ENCODE data around the gene HUS1.

HUS1 gene

GRCh38 chr7:47936323-47936722 lies 43.1 kb downstream of the HUS1 start:
- no peak overlapping the region for H3K27ac ChIP-seq
- H3K36me3 ChIP-seq (ENCODE audit: control insufficient read depth, insufficient read depth, low read length): no peaks in the 10 kb centered on the region
- no peak overlapping the region for H3K4me3 ChIP-seq (ENCODE audit: low read depth, low read length)
- H3K9ac ChIP-seq: no peak overlapping the region
- H3K27me3 ChIP-seq (ENCODE audit: control insufficient read depth, insufficient read depth, low read length): no peaks in the 10 kb centered on the region
- H3K9me3 ChIP-seq (ENCODE audit: control insufficient read depth, low read length): no peaks in the 10 kb centered on the region
- no peak overlapping the region for H2AFZ ChIP-seq
- TF ChIP-seq CTCF (IDR thresholded peaks at IDR 0.05): no peak
- no peaks in the 10 kb centered on the region for H3K4me1 ChIP-seq
- H3K79me2 ChIP-seq: no peaks in the 10 kb centered on the region
- no peak overlapping the region for H3K4me2 ChIP-seq (ENCODE audit: low read length)

- TF ChIP-seq CTCF (IDR thresholded peaks at IDR 0.05): no peak
- H3K4me3 ChIP-seq (ENCODE audit: low read depth, low read length): no peak overlapping the region
Observed at GRCh38 chr7:47935336-47935735, 44.1 kb downstream of the HUS1 start.

GRCh38 chr7:47934831-47935230 lies 44.6 kb downstream of the HUS1 start:
- no peak overlapping the region for H3K4me2 ChIP-seq (ENCODE audit: low read length)
- no peak overlapping the region for H3K4me3 ChIP-seq (ENCODE audit: low read depth, low read length)
- H2AFZ ChIP-seq: no peak overlapping the region
- no peaks in the 10 kb centered on the region for H3K36me3 ChIP-seq (ENCODE audit: control insufficient read depth, insufficient read depth, low read length)
- no peaks in the 10 kb centered on the region for H3K4me1 ChIP-seq
- H3K79me2 ChIP-seq: no peaks in the 10 kb centered on the region
- TF ChIP-seq CTCF (IDR thresholded peaks at IDR 0.05): no peak
- H3K27me3 ChIP-seq (ENCODE audit: control insufficient read depth, insufficient read depth, low read length): no peaks in the 10 kb centered on the region
- no peak overlapping the region for H3K9ac ChIP-seq
- no peak overlapping the region for H3K27ac ChIP-seq
- H3K9me3 ChIP-seq (ENCODE audit: control insufficient read depth, low read length): no peaks in the 10 kb centered on the region

More at GRCh38 chr7:47935336-47935735, 44.1 kb downstream of the HUS1 start:
- Histone ChIP-seq H3K4me2 (ENCODE audit: low read length) (no peak overlapping the region), H3K4me1 (no peaks in the 10 kb centered on the region), H2AFZ (no peak overlapping the region), H3K27me3 (ENCODE audit: control insufficient read depth, insufficient read depth, low read length) (no peaks in the 10 kb centered on the region), H3K27ac (no peak overlapping the region), H3K36me3 (ENCODE audit: control insufficient read depth, insufficient read depth, low read length) (no peaks in the 10 kb centered on the region), H3K9ac (no peak overlapping the region), H3K9me3 (ENCODE audit: control insufficient read depth, low read length) (no peaks in the 10 kb centered on the region), H3K79me2 (no peaks in the 10 kb centered on the region)

- H3K27ac ChIP-seq: no peak overlapping the region
- H3K27me3 ChIP-seq (ENCODE audit: control insufficient read depth, insufficient read depth, low read length): no peaks in the 10 kb centered on the region
- no peak overlapping the region for H3K4me3 ChIP-seq (ENCODE audit: low read depth, low read length)
- H3K4me1 ChIP-seq: no peaks in the 10 kb centered on the region
- no peak overlapping the region for H2AFZ ChIP-seq
- H3K9ac ChIP-seq: no peak overlapping the region
- no peak for TF ChIP-seq CTCF (IDR thresholded peaks at IDR 0.05)
- no peak overlapping the region for H3K4me2 ChIP-seq (ENCODE audit: low read length)
- no peaks in the 10 kb centered on the region for H3K9me3 ChIP-seq (ENCODE audit: control insufficient read depth, low read length)
- H3K79me2 ChIP-seq: no peaks in the 10 kb centered on the region
- H3K36me3 ChIP-seq (ENCODE audit: control insufficient read depth, insufficient read depth, low read length): no peaks in the 10 kb centered on the region
Observed at GRCh38 chr7:47933215-47933614, 46.2 kb downstream of the HUS1 start.

GRCh38 chr7:47932466-47933037 lies 46.9 kb downstream of the HUS1 start:
- H3K9me3 ChIP-seq (ENCODE audit: control insufficient read depth, low read length): no peaks in the 10 kb centered on the region
- H3K9ac ChIP-seq: no peak overlapping the region
- H3K27me3 ChIP-seq (ENCODE audit: control insufficient read depth, insufficient read depth, low read length): no peaks in the 10 kb centered on the region
- H3K4me3 ChIP-seq (ENCODE audit: low read depth, low read length): no peak overlapping the region
- no peaks in the 10 kb centered on the region for H3K79me2 ChIP-seq
- H3K27ac ChIP-seq: no peak overlapping the region
- H3K4me2 ChIP-seq (ENCODE audit: low read length): no peak overlapping the region
- no peak for TF ChIP-seq CTCF (IDR thresholded peaks at IDR 0.05)
- H3K36me3 ChIP-seq (ENCODE audit: control insufficient read depth, insufficient read depth, low read length): no peaks in the 10 kb centered on the region
- no peaks in the 10 kb centered on the region for H3K4me1 ChIP-seq
- H2AFZ ChIP-seq: no peak overlapping the region
